ENCODE data around the gene ZNF232.
"Not testable (repeated sequence)": the region's sequence is repeated elsewhere in the genome, so short reads cannot be mapped to it uniquely, and the experiment has no call there.

DNA sequence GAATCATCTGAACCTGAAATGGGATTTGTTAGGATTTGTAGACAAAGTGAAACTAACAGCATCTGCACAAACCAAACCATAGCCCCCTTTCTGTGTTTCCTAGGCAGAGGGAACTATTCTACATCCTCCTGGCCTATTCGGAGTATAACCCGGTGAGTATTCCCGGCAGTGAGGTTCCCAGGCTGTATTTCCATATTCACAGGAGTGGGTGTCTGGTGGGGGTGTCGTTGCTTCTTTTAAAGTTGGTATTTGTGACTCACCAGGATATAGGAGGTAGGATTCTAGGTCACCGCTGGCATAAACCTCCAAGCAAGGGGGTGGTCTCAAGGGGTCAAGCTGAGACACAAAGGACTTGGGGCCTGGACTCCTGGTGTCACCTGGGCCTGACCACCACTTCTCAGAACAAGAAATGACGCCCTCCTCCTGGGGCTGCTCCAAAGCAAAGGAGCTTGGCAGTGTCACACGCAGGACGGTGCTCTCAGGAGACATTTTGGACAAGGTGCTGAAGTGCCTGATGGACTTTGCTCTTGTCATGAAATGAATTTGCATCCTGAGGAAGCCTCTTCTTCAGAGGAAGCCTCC lies 23.5 kb upstream of the ZNF232 start:
- not testable (repeated sequence) for TF ChIP-seq EZH2 (IDR thresholded peaks at IDR 0.05; ENCODE audit: insufficient read depth, poor library complexity, severe bottlenecking); EZH2phosphoT487 (IDR thresholded peaks at IDR 0.05; ENCODE audit: insufficient read depth, low read depth)

Measured in GM23248 (cell line).